Ascending aorta (tissue), 2 donors: Measurements from ENCODE around the gene TRIP10. TPM values are rescaled to one million over a fixed set of nuclear protein-coding genes. Genes with fewer than 3 reads are reported as not detected.

Source experiments
- DNase-seq, 2 donors: peaks; one replicate each; pipeline ENCODE4 v3.0.0-alpha.2; 2019; ENCODE audit warnings: low spot score in 2 of 2
- H3K27ac ChIP-seq, 2 donors: fragments of 200-600 bp; sonication (generic); one replicate each; pipeline ENCODE4 v1.5.1; 2016 to 2017; ENCODE audit warnings: mild to moderate bottlenecking in 1 of 2
- H3K27me3 ChIP-seq: fragments of 200-600 bp; sonication (generic); one replicate; pipeline ENCODE4 v1.5.1; 2017
- H3K36me3 ChIP-seq, 2 donors: fragments of 200-600 bp; sonication (generic); one replicate each; pipeline ENCODE4 v1.5.1; 2016
- H3K4me1 ChIP-seq, 2 donors: fragments of 200-600 bp; sonication (generic); one replicate each; pipeline ENCODE4 v1.5.1; 2016 to 2017; ENCODE audit warnings: mild to moderate bottlenecking in 1 of 2
- H3K4me3 ChIP-seq, 2 donors: fragments of 200-600 bp; sonication (generic); one replicate each; pipeline ENCODE4 v1.5.1; 2016 to 2017; ENCODE audit warnings: mild to moderate bottlenecking in 1 of 2
- H3K9me3 ChIP-seq, 2 donors: fragments of 200-600 bp; sonication (generic); one replicate each; pipeline ENCODE4 v1.5.1; 2016
- intact Hi-C: fragments of 100-400 bp; cut with DNase I; formaldehyde crosslinking; loops from one replicate; pipeline ENCODE4 v1.15.1; 2023
- total RNA-seq: library from RNA; depleted of rRNA; stranded (reverse); fragments of >200 nt; gene quantifications from one replicate; pipeline ENCODE4 v1.1.0, GENCODE V29; 2016
- TF ChIP-seq, protein P1 (sequence below), 3 experiments: fragments of 200-600 bp in 2 of 3; fragments of 450-650 bp in 1 of 3; sonication (generic) in 2 of 3; IDR thresholded peaks; one replicate each; pipeline ENCODE4 v1.5.1; 2016 to 2019; ENCODE audit warnings: antibody characterized with exemption in 3 of 3, mild to moderate bottlenecking in 1 of 3, moderate library complexity in 1 of 3

TRIP10 gene
- total RNA-seq, 1 donor from 2014 or later: 109 TPM

DNA sequence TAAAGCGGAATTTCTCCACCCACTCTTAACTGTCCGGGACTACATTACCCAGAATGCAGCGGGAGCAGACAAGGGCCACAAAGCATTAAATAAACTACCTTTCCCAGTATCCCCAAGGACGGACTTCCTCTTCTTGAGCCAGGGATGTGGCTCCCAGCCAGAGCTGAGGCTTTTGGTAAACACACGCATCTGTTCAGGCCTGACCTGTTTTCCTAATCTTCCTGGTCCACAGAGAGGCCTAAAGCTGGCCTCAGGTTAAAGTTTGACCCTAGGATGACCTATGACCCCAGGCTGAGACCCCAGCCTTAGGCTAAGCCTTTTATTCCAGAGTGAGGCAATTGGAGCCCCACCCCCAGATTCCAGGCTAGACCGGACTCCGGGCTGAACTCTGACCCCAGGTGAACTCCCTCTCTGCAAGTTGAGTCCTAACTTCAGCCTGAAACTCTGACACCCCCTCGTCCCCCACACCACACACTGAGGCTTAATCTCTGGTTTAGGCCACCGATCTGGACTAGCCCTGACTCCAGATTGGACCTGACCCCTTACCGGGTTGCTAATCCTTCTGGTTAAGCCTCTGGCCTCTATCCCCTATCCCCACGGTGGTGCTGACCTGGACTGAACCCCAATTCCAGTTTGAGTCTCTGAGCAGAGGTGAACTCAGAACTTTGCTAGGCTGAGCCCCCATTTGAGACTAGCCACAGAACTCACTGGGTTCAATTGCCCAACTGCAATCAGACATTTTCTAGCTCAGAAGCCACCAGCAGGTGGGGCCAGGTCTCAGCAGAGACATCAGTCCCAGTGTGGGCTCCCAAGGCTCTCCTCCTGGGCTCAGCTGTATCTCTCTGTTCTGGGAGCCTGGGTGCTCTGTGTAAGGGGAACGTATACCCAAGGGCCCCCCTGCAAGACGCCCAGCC lies 1.4 kb upstream of the TRIP10 start:
- peak in 1 of 2 donors; percentile 87 for DNase-seq
- Histone ChIP-seq H3K27ac (peak overlapping the region; percentile 86 to 97), H3K4me1 (peaks cover 3 to 31% of the 10 kb centered on the region in 2 donors), H3K9me3 (no peaks in the 10 kb centered on the region), H3K36me3 (peaks cover 5 to 10% of the 10 kb centered on the region in 2 donors), H3K27me3 (no peaks in the 10 kb centered on the region), H3K4me3 (peak overlapping the region; percentile 56 to 65)
- TF ChIP-seq, protein P1, sequence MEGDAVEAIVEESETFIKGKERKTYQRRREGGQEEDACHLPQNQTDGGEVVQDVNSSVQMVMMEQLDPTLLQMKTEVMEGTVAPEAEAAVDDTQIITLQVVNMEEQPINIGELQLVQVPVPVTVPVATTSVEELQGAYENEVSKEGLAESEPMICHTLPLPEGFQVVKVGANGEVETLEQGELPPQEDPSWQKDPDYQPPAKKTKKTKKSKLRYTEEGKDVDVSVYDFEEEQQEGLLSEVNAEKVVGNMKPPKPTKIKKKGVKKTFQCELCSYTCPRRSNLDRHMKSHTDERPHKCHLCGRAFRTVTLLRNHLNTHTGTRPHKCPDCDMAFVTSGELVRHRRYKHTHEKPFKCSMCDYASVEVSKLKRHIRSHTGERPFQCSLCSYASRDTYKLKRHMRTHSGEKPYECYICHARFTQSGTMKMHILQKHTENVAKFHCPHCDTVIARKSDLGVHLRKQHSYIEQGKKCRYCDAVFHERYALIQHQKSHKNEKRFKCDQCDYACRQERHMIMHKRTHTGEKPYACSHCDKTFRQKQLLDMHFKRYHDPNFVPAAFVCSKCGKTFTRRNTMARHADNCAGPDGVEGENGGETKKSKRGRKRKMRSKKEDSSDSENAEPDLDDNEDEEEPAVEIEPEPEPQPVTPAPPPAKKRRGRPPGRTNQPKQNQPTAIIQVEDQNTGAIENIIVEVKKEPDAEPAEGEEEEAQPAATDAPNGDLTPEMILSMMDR (IDR thresholded peaks at IDR 0.05): peak; percentile 42 to 72 (median 64)
- intact Hi-C loops: loop anchor here (1.0 to 10.0 kb wide), 11 partner anchors 15 to 1183 kb away; partner anchors contain the start of genes ALKBH7, KHSRP, PET100 and SAFB

DNA sequence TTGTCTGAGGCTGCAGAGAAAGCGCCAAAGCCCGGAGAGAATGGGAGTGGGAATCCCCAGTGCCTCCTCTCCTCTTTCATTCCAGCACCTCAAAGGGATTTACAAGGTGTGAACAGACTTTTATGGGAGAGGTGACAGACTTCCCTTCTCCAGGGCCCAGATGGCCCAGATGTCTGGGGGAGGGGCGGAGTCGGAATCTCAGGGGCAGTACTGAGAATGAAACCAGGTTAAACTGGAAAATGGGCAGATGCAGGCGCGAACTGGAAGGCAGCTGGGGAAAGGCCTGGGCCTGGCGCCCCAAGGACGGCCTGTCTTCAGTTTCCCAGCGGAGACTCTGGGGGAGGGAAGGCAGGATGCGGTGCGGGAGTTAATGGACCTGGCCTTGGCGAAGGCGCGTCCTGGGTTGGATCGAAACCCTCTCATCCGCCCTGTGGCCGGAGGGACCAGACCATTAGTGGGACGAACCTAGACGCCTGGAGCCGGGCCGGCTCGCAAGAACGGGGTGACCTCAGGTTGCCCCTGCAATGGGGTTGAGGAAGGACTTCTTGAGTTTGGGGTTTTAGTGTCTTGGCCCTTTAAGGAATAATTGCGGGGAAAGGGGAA lies 592 bp upstream of the TRIP10 start:
- Histone ChIP-seq H3K27ac (peak overlapping the region; percentile 86 to 97), H3K36me3 (peaks cover 7 to 14% of the 10 kb centered on the region in 2 donors), H3K27me3 (no peaks in the 10 kb centered on the region), H3K4me1 (peaks cover 3 to 38% of the 10 kb centered on the region in 2 donors), H3K9me3 (no peaks in the 10 kb centered on the region), H3K4me3 (peak overlapping the region; percentile 56 to 65)
- peak in 1 of 2 donors; percentile 69 for DNase-seq
- TF ChIP-seq, protein P1 (IDR thresholded peaks at IDR 0.05): no peak
- intact Hi-C loops: loop anchor here (2.0 to 10.0 kb wide), 6 partner anchors 222 to 1182 kb away; partner anchors contain the start of genes KHSRP, SAFB, SAFB2 and SNAPC2

DNA sequence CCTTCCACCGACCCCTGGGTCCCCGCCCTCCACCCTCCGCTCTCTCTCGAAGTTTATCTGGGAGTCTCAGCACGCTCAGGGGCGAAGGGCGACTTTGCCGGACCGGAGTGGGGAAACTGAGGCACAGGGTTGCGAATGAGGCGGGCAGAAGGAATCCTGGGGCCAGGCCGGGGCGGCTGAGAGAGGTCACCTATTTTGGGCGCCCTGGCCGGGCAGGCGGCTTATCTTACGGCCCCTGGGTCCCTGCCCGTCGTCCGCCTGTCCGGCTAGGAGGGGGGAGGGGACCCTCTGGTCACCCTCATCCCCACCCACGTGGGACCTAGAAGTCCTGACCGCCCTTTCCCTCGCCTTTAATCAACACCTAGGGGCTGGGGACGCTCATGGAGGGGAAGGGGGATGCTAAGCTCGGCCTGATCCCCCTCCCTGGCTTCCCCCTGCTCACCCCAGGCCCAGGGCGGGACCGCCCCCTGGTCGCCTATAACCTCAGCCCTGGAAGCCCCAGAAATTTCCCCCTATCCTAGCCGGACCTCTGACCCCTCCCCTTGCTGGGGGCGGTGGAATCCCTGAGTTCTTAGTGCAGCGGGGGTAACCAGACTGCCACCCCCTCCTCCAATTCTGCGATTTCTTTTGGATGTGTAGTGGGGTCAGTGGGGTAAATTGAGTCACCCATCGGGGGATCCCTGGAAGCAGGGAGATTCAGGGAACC lies 556 bp downstream of the TRIP10 start:
- no peak for DNase-seq
- intact Hi-C loops: loop anchor here (2.0 to 10.0 kb wide), 9 partner anchors 223 to 1181 kb away; partner anchors contain the start of genes KHSRP, NDUFA11, SAFB and SAFB2
- H3K4me3 ChIP-seq: peak overlapping the region; percentile 65 to 74
- peaks cover 3 to 50% of the 10 kb centered on the region in 2 donors for H3K4me1 ChIP-seq
- peaks cover 7 to 12% of the 10 kb centered on the region in 2 donors for H3K36me3 ChIP-seq
- peak overlapping the region; percentile 87 to 93 for H3K27ac ChIP-seq
- H3K27me3 ChIP-seq: no peaks in the 10 kb centered on the region
- no peaks in the 10 kb centered on the region for H3K9me3 ChIP-seq
- TF ChIP-seq, protein P1 (IDR thresholded peaks at IDR 0.05): no peak

DNA sequence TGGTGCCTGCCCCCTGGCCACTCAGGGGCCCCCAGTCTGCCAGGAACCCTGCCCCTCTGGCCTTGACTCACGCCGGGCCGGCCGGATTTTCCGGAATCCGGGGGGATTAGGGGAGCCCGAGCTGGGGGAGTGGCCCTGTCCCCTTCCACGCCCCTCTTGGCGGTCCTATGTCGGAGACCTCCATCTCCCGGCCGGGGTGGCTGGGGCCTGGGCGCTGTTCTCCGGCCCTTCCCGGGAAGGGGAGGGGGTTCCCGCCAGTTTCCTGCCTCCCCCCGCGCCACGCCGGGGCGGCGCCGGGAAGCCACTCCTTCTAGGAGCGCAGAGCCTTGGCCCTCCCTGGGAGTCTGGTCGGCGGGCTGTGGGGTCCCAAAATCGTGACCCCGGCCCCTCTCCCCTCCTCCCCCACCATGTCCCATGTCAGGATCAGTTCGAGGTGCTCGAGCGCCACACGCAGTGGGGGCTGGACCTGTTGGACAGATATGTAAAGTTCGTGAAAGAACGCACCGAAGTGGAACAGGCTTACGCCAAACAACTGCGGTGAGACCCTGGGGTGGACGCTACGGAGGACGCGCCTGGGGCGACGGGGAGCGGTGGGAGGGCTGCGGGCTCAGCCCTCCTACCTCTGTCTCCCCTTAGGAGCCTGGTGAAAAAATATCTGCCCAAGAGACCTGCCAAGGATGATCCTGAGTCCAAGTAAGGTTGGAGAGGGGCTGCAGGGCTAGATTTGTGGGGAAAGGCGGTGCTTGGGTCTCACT lies 1.3 kb downstream of the TRIP10 start:
- no peaks in the 10 kb centered on the region for H3K9me3 ChIP-seq
- peaks cover 7 to 15% of the 10 kb centered on the region in 2 donors for H3K36me3 ChIP-seq
- peaks cover 8 to 52% of the 10 kb centered on the region in 2 donors for H3K4me1 ChIP-seq
- H3K27ac ChIP-seq: peak overlapping the region; percentile 87 to 93
- H3K27me3 ChIP-seq: no peaks in the 10 kb centered on the region
- H3K4me3 ChIP-seq: peak overlapping the region; percentile 65 to 74
- TF ChIP-seq, protein P1 (IDR thresholded peaks at IDR 0.05): no peak
- DNase-seq: peak in 1 of 2 donors; percentile 80
- intact Hi-C loops: loop anchor here (5.0 to 10.0 kb wide), 3 partner anchors 457 to 1084 kb away; partner anchors contain the start of genes NDUFA11 and VMAC
